Stimulated activated CD8-positive, alpha-beta memory T cell treated with anti-CD3 and anti-CD28 coated beads, Interleukin-7, amount 100 ng/mL, for 24 hours (primary cell): ENCODE data around the gene SACS.

Source experiments
- DNase-seq: peaks from one replicate; pipeline ENCODE4 v3.0.0-alpha.2; 2020; ENCODE audit warnings: low read depth

Gene SACS, protein sequence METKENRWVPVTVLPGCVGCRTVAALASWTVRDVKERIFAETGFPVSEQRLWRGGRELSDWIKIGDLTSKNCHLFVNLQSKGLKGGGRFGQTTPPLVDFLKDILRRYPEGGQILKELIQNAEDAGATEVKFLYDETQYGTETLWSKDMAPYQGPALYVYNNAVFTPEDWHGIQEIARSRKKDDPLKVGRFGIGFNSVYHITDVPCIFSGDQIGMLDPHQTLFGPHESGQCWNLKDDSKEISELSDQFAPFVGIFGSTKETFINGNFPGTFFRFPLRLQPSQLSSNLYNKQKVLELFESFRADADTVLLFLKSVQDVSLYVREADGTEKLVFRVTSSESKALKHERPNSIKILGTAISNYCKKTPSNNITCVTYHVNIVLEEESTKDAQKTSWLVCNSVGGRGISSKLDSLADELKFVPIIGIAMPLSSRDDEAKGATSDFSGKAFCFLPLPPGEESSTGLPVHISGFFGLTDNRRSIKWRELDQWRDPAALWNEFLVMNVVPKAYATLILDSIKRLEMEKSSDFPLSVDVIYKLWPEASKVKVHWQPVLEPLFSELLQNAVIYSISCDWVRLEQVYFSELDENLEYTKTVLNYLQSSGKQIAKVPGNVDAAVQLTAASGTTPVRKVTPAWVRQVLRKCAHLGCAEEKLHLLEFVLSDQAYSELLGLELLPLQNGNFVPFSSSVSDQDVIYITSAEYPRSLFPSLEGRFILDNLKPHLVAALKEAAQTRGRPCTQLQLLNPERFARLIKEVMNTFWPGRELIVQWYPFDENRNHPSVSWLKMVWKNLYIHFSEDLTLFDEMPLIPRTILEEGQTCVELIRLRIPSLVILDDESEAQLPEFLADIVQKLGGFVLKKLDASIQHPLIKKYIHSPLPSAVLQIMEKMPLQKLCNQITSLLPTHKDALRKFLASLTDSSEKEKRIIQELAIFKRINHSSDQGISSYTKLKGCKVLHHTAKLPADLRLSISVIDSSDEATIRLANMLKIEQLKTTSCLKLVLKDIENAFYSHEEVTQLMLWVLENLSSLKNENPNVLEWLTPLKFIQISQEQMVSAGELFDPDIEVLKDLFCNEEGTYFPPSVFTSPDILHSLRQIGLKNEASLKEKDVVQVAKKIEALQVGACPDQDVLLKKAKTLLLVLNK (N-terminal part only)

DNA sequence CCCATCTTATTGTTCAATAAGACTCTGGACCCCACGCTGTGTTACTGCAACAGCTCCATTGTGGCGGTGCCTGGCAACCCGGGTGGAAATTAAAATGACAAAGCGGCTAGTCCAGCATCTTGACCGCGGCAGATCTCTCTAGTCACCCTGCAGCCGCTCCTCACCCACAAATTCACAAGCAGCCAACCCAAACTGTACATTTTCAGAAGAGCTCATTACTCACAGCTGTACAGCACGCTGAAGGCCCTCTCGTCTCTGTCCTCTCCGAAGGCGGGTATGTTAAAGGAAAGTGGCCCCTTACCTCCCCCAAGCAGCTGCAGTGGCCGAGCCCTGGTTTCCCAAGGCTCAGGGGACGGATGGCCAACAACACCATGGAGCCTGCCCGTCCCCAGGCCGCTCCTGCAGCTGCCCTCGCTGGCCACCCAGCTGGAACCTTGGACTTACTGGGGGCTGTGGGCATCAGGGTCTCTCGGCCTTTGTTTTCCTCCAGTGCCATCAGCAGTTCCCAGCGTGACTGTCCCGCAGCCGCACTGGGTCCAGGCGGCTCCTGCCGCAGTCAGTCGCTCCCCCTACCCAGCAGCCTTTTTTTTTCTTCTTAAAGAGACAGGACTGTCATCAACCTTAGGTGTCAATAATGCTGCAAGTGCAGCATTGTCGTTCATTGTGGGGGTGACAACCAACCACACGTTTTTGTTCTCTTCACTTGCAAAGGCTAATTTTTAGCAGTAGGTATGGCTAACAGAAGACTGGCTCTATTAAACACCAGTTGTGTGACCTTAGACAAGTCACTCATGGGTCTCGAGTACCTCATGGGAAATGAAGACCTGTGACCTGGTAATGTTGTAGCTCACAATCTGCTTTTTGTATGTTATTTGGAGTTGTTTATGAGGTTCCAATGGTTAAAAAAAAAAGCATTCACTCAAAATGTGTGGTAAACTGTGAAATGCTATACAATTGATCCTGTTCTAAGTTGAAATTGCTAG lies at the start of gene SACS:
Gene SACS, minus strand, starts transcription at position 532 of the 983 bp plus-strand sequence. CDS start 22,463 bp downstream, outside the sequence.
- no peak for DNase-seq

DNA sequence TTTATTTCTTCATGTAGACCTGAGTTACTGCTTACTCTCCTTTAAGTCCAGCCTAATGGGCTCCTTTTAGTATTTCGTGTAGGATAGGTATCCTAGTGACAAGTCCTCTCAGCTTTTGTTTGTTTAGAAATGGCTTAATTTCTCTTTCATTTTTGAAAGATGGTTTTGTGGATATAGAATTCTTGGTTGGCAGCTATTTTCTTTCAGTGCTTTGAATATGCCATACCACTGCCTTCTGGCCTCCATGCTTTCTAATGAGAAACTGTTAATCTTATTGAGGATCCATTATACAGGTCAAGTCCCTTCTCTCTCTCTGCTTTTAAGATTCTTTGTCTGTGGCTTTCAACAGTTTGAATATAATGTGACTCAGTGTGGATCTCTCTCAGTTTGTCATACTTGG lies 46.8 kb upstream of the SACS start:
- no peak for DNase-seq

DNA sequence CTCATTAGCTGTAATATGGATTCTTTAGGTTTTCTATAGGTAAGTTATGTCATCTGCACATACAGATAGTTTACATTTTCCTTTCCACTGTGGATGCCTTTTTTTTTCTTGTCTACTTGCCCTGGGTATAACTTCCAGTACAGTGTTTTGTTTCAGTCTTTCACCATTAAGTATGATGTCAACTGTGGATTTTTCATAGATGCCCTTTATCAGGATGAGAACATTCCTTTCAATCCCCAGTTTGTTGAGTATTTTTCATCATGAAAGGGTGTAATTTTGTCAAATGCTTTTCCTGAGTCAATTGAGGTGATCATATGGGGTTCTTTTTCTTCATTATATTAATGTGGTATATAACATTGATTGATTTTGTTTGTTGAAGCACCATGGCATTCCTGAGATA lies 43.6 kb upstream of the SACS start:
- DNase-seq: no peak

DNA sequence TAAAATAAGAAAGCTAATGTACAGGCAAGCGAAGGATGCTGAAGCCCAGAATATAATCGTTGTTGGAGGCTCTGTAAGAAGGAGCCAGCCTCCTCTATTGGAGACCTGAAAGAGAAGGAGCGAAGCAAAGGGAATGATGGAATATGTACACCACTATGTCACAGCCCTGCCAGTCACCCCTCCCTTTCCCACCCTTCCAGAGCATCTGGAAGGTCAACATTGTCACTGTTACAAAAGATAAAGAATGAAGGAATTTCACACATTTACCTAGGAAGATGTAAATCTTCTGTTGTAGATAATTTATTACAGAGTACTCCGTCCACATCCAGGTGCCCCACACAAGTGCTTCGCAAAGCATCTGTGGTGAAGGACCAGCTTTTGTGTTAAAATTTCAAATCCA lies 39.7 kb upstream of the SACS start:
- DNase-seq: no peak

DNA sequence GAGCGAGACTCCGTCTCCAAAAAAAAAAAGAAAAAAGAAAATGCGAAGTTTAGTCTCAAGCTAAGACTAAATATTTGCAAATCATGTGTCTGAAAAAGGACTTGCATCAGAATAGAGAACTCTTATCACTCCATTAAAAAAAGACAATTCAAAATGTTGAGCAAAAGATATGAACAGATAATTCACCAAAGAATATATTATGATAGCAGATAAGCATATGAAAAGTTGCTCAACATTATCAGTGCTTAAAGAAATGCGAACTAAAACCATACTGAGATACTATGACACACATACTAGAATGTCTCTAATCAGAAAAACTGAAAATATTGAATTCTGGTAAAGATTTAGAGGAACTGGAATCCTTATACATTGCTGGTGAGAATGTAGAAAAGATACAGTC lies 38.7 kb upstream of the SACS start:
- no peak for DNase-seq

DNA sequence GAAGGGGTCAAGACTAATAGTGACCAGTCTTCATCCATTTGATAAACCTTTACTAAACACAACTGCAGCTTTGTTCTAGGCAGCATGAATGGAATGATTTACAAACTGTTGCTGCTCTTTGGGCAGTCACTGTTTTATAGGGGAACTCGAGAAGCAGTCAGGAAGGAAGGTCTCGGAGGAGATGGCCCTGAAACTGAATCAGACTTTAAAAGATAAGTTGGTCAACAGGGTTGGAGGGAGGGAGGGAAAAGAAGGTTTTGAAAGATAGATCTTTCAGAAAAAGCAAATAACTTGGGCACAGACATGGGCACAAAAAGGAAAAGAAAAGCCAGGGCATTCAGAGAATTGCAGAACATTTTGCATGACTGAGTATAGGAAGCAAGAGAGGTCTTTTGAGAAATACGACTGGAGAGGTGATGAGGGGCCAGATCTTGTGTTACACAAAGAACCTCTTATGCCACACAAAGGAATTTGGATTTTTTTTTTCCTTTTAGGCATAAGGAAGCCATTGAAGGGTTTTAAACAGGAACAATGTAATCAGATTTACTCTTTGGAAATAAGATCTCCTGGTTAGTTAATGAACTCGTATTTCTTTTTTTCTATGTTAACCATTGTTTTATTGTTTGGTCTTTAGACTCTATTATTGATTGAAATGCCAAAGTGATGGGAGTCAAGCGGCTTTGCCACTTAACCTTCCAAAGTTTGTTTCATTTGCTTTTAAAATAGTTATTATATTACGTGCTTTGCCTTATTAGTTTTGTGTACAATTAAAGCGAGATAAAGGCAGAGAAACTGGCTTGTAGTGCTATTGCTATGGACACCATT lies 37.5 kb upstream of the SACS start:
- no peak for DNase-seq

DNA sequence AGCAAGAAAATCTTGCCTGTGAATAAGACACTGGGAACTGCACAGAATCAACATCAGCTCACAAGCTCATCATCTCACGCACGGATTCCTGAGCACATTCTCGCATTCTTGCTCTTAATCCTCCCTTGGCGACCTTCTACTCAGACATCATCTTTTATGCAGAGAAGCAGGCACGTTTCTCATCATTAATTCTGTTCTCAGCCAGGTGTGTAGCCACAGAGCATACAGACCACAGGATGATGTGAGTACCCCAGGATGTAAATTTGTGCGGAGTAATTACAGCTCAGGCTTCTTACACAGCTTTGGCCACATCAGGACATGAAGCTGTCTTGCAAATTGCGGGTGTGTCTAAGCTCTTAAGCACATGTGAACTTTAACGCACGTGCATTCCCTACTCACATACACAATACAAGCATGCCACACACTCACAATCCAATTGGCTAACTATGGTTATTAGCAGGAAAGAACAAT lies 36.5 kb upstream of the SACS start:
- DNase-seq: no peak

DNA sequence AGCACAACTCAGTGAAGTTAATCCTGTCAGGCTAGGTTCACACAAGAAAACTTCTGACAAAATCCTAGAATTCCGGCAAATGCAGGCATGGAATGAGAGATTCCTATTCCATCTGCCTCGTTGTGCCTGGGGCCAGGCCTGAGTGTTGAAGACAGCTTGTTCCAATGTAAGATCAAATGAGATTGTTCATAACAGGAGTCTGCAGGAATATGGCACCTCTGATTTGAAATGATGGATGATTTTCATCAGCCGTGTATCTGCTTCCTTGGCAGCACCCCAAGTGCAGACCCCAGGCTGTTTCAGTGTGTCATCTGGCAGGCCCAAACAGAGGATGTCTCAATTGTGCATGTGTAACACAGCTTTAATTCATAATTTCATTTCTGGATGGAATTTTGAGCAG lies 35.3 kb upstream of the SACS start:
- DNase-seq: no peak

DNA sequence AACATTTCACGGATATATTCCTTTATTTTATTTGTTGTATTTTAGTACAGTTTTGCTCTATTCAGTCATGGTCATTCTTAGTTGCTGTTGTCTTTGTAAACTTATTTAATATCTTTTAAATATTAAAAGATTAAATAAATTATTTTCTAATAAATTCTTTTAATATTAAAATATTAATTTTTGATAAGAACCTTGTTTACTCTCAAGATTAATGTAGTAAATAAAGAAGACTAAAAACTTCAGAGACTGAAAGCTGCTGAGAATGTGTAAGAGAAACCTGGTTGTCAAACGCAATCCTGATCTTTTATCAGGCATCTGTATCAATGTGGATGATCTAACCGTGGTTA lies 34.4 kb upstream of the SACS start:
- no peak for DNase-seq

DNA sequence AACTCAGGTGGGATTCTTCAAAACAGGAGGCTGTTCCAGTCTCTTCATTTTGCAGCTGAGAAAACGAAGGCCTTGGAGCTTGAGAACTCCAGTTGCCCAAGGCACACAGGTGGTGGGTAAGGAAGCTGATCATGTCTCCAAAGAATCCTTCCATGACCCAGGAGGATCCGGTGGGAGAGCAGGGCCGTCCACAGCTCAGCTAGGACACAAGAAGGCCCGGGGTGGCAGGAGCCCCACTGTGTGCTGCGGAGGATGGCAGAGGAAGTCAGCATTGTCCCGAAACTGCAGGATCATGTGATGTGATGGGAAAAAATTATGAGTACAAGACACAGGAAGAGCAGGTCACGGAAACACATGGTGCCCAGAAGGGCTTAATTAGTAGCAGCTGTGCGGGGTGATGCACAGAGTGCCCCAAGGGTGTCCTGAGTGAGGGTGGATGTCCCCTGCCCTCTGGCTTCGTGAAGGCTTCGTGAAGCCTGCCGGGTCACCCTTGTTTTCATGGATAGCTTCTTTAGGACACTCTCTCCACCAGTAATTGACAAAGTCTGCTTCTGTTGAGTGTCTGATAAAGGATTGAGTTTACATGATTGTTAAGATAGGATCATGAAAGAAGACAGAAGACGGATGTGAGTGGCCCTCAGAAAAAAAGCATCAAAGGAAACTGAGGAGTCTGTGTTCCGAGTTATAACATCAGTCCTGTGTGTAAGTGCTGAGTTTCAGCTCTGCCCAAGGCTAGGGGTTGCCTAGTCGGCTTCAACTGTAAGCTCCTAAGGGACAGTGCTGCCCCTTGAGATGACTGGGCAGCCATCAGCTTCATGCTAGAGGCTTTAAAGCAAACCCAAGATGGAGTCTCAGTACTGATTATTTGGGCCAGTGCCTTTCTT lies 33.8 kb upstream of the SACS start:
- DNase-seq: no peak

DNA sequence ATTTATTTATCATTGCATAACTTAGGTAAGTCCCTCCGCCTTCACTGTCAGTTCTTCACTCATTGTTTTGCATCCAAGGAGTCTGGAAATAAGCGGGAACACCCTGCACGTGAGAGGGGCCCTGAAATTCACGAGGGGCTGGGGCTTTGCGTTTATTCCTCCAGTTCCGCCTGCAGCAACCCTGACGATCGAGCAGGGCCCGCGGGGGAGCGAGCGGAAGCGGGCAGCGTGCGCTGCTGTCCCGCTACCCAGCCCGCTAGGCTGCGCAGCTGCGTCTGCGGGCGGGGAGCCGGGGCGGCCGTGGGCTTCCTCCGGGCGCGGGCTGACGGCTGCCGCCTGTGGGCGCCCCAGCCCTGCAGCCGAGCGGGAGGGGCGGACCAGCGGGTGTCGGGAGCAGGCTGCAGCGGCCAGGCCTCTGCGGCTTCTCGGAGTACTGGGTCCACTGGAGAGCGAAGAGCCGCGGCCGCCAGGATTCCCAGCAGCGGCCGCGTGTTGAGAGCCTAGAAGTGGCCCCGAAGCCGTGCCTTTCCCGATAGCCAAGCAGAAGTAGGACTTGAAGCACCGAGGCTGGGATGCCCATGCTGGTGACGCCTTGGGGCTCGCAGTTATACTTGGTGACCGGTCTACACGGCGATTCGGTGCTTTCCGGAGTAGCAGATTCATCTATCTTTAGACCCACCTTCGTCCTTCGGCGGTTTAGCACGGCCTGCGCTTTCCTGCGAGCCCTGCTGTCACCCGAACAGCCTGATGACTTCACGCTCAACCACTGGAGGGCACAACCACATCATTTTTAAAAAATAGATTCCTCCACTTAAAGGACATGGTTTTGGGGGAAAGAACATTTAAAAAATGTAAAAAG lies 32.9 kb upstream of the SACS start:
- peak; percentile 26 for DNase-seq

DNA sequence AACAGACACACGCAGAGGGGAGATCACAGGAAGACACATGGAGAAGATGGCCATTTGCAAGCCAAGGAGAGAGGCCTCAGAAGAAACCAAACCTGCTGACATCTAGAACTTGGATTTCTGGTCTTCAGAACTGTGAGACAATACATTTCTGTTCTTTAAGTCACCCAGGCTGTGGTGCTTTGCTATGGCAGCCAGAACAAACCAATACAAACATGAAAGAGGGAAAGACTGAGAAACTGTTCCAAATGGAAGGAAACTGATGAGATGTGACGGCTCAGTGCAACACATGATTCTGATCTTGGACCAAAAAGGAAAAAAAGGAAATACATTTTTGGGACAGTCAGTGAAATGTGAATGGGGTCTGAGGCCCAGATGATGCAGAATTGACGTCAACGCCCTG lies 30.2 kb upstream of the SACS start:
- DNase-seq: no peak

DNA sequence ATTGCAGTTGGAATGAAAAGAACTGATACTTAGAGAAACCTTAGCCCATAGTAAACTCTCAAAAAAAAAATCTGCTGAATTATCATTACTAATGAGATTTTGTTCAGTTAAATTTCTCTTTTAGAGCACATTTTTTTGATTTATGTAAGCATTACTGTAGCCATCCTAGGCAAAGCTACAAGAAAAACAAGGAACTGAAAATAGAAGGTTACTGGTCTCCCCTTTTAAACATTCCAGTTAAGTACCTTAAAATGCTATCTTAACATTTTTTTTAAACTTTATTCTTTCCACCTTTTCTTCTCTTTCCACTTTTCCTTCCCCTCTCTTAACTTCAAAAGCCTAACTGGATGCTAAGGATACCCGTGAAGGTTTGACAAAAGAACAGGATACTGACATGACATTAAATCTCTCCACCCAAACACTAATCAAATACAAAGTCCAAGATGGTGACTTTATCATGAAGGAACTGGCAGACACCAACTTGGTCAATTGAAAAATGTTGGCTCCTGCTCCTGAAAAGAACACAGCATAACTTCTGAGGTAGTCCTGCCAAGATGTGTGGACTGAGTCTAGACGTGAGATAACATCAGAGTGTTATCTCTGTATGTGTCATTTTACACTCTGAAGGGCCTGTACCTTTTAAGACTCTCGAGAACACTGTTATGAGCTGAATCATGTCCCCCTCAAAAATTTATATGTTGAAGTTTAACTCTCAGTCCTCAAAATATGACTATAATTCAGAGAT lies 29.5 kb upstream of the SACS start:
- DNase-seq: no peak

DNA sequence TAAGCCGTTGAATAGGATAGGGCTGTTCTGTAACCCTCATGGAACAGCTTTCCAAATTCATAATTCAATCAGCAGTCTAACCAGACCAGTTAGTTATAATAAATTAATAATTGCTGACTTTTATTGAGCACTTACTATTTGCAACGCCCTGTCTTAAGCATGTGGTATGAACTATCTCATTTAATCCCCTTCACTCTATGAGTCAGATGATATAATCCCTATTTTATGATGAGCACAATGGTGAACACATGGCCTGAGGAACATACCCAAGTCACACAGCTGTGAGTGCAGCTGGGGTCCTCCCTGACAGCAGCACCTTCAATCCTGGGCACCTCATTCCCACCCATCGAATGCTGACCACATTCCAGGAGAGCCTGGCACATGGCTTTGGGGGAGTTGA lies 28.0 kb upstream of the SACS start:
- no peak for DNase-seq

DNA sequence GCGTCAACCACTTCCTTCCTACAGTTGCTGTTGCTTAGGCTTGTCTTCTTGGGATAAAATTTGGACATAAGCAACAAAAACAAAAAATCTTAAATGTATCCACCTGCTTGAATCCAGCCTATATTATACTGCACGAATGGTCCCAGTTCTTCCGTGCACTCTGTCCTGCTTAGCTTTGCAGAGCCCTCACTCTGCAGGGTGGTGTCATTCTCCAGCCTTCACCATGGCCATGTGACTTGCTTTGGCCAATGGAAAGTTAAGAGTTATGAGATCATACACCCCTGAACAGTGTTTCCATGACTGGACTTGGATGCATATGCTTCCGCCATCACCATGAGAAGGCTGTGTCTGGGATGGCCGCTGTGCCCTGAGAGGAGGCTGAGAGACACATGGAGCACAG lies 27.4 kb upstream of the SACS start:
- DNase-seq: no peak

DNA sequence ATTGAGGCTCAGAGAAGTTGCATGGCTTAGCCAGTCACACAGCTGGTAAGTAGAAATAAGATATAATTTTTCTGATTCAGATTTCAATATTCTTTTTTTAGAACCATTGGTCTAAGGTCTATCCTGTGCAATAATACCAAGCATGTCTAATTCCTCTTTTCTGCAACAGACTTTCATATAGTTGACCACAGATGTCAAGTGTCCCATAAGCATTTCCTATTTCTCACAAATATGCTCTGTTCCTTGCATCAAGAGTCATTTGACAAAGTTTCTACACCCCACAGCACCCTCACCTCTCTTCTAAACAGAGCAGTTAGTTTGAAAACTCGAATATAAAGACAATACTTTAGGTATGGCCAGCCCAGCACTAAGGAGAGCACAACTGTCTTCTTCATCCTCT lies 26.8 kb upstream of the SACS start:
- no peak for DNase-seq

DNA sequence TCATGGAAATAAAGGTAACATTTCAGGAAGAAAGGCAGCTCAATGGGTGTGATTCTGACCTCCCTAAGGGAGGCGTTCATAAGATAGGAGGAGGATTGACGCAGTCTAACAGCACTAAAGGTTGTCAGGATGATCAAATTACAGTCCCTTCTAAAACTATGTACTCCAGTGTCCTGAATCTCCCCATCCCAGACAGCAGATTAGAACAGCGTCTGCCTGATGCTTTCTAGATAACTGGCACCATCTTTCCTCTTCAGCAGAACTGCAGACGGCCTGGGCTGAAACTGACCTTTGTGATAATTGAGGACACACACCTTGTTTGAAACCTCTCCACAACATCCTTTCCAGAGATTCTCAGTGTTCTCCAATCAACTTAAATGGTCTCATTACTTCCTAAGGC lies 25.5 kb upstream of the SACS start:
- DNase-seq: no peak
